Mucosa of rectum (tissue), 2 donors: ENCODE data around the gene ARMC9.
A peak's percentile ranks its signal among the peaks of the same experiment; 100 is the strongest.

Experiments used
- H3K27ac ChIP-seq, 2 donors: one replicate each; pipeline ENCODE4 v1.7.0; 2013; ENCODE audit warnings: inconsistent platforms in 2 of 2, low read depth in 2 of 2, low read length in 2 of 2
- H3K27me3 ChIP-seq, 2 donors: one replicate each; pipeline ENCODE4 v1.7.0; 2013; ENCODE audit warnings: low read length in 2 of 2; ENCODE audit not compliant: control insufficient read depth in 2 of 2, insufficient read depth in 2 of 2
- H3K36me3 ChIP-seq, 2 donors: one replicate each; pipeline ENCODE4 v1.7.0; 2013; ENCODE audit warnings: low read length in 2 of 2; ENCODE audit not compliant: control insufficient read depth in 2 of 2, insufficient read depth in 2 of 2
- H3K4me1 ChIP-seq, 2 donors: one replicate each; pipeline ENCODE4 v1.7.0; 2013; ENCODE audit warnings: low read length in 2 of 2, mild to moderate bottlenecking in 1 of 2; ENCODE audit not compliant: control insufficient read depth in 2 of 2, insufficient read depth in 2 of 2
- H3K4me3 ChIP-seq, 2 donors: one replicate each; pipeline ENCODE4 v1.7.0; 2013; ENCODE audit warnings: low read length in 2 of 2
- H3K9ac ChIP-seq, 2 donors: one replicate each; pipeline ENCODE4 v1.7.0; 2013; ENCODE audit warnings: low read length in 2 of 2, low read depth in 1 of 2, mild to moderate bottlenecking in 1 of 2
- H3K9me3 ChIP-seq, 2 donors: one replicate each; pipeline ENCODE4 v1.7.0; 2013; ENCODE audit warnings: low read length in 2 of 2; ENCODE audit not compliant: control insufficient read depth in 2 of 2
- donor health status: healthy.
- donor health status: Normal muscosa, but diverticular disease.

The ARMC9 gene

DNA sequence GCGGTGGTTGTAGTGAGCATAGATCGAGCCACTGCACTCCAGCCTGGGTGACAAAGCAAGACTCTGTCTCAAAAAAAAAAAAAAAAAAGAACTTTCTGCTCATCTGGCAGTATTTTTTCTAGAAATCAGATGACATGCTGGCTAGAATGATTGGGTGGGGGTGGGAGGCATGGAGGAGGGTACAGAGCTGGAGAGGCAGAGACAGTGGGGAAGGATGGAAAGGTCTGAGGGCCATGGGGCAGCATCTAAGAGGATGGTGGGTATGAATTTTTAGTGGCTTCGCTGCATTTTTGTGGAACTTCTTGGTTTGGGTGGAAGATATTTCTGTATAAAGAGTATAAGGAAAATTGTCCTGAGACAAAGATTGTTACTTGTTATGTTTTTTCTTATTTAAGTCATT is 23.3 kb downstream of the ARMC9 start:
- peak overlapping the region in 1 of 2 donors; percentile 54 for H3K27ac ChIP-seq
- H3K4me3 ChIP-seq: no peak overlapping the region
- no peak overlapping the region for H3K9ac ChIP-seq
- no peaks in the 10 kb centered on the region for H3K4me1 ChIP-seq
- H3K27me3 ChIP-seq: no peaks in the 10 kb centered on the region
- no peaks in the 10 kb centered on the region for H3K9me3 ChIP-seq
- peaks cover under 1 to 2% of the 10 kb centered on the region in 2 donors for H3K36me3 ChIP-seq

DNA sequence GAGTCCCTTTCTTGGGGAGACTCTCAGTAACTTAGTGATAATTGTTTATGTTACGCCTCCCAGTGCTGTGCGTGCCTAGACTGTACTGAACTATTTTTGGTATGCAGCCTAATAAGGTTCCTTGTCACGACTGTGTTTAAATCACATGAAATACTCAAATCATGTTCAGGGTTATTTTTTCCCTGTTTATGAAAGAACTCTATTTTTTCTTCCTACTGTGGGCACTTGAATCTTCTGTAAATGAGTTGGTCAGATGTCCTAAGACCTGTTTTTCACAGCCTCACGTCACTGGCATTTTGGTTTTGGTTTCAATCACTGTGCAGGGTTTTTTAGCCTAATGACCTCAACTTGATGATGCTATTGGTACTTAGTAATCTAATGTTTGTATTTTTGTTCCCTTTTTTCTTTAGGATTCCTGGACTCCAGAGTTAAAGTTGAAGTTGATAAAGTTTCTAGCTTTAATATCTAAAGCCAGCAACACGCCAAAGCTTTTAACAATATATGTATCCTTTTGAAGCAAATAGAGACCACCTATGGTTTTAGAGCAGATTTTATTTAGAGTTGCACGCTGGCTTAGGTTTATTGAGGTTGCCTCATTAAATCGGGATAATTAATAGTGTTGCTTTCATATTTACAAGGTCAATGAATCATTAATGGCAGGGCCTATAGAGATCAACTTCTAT is 24.0 kb downstream of the ARMC9 start:
- Histone ChIP-seq H3K27me3 (no peaks in the 10 kb centered on the region), H3K27ac (peak overlapping the region; percentile 49 to 54), H3K4me1 (peaks cover 0 to under 1% of the 10 kb centered on the region in 2 donors), H3K9me3 (no peaks in the 10 kb centered on the region), H3K36me3 (peaks cover 0 to 2% of the 10 kb centered on the region in 2 donors), H3K4me3 (no peak overlapping the region), H3K9ac (no peak overlapping the region)

DNA sequence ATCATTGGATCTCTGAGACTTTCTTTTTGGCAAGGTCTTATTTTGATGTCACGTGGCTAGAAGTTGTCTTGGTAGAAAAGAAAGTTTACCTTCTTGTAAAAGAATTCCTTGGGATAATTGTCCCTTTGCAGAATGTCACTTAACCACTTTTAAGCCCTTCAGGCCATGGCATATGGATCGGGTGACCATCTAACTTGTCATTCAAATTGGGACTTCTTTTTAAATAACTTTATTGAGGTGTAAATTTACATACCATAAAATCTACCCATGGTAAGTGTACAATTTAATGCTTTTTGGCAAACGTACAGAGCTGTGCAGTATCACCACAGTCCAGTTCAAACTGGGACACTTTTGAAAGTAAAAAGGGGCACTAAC is 24.6 kb downstream of the ARMC9 start:
- Histone ChIP-seq H3K27me3 (no peaks in the 10 kb centered on the region), H3K9me3 (no peaks in the 10 kb centered on the region), H3K4me3 (no peak overlapping the region), H3K9ac (no peak overlapping the region), H3K36me3 (peaks cover 0 to 2% of the 10 kb centered on the region in 2 donors), H3K27ac (peak overlapping the region; percentile 49 to 54), H3K4me1 (peaks cover 0 to 3% of the 10 kb centered on the region in 2 donors)

DNA sequence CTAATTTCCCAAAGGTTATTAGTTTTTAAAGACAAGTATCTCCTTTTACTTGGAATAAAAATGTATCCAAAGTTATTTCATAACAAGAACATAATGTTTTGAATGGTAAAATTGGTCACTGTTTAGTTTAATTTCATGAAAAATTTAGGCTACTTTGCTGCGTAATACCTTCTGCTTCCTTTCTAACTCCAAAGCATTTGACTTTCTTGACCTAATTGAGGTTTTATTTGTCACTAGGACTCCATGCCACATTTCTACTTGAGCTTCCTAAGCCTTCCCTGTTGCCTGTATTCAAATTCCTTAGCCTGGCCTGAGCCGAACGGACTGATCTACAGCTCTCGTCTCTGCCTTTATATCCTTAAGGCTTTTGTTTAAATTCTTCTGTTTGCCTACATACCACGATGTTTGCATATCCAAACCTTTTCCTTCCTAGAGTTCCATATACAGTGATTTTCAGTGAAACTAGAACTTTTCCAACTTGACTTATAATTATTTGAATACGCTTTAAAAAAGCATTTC is 25.1 kb downstream of the ARMC9 start:
- H3K9me3 ChIP-seq: no peaks in the 10 kb centered on the region
- H3K4me3 ChIP-seq: no peak overlapping the region
- no peak overlapping the region for H3K9ac ChIP-seq
- H3K4me1 ChIP-seq: peaks cover 0 to 3% of the 10 kb centered on the region in 2 donors
- H3K27me3 ChIP-seq: no peaks in the 10 kb centered on the region
- peaks cover 0 to 2% of the 10 kb centered on the region in 2 donors for H3K36me3 ChIP-seq
- H3K27ac ChIP-seq: no peak overlapping the region

DNA sequence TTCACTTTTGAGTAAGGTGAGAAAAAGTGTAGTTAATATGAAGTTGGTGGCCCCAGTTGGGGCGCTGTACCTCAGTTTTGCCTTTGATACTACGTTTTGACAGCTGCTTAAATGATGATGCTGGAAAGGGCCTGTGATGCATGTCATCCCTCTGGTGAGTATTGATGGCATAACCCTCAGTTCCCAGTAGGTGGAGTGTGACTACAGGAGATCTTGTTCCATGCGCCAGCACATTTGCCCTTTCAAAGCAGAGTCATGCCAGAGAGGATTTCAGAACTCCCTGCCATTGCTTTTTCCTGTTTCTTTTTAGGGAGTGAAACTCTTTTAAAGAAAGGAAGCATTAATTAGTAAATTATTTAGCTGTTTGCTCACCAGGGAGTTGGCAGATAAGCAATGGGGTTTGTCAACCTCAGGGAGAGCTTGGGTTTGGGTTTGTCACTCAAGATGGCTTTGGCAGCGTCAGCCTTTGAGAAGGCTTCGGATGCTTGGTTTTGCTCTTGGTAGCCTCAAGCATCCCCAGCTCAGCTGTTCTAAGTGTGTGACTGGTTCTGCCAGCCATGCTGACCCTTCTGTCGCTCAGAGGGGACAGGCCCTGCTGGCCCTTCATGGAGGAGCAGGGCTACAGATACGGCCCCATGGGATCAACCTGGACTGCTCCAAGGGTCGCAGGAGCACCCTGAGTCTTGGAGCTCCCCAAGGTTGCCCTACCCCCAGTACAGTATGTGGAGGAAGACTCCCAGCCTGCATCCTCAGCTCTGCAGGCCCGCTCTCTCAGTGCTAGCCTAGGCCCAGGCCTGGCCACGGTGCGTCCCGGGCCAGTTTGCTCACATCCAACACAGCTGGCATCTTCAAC is 29.1 kb downstream of the ARMC9 start:
- H3K9me3 ChIP-seq: no peaks in the 10 kb centered on the region
- H3K4me3 ChIP-seq: no peak overlapping the region
- no peaks in the 10 kb centered on the region for H3K27me3 ChIP-seq
- no peak overlapping the region for H3K9ac ChIP-seq
- H3K36me3 ChIP-seq: peaks cover 0 to 2% of the 10 kb centered on the region in 2 donors
- peaks cover 0 to 3% of the 10 kb centered on the region in 2 donors for H3K4me1 ChIP-seq
- H3K27ac ChIP-seq: peak overlapping the region in 1 of 2 donors; percentile 33

DNA sequence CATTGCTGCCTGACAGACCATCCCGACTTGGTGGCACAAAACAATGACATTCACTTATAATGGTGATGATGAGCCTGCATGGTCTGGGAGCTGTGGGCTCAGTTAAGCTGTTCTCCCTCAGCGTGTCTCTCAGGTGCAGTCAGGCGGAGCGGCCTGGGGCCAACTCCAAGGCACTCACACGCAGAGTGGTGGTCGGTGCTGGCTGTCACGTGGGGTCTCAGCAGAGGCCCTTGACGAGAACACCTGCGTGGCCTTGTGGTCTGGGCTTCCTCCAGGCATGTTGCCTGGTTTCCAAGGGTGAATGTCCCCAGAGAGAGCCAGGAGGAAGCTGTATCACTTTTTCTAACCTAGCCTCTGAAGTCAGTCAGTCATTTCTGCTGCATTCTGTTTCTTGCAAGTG is 29.8 kb downstream of the ARMC9 start:
- Histone ChIP-seq H3K27me3 (no peaks in the 10 kb centered on the region), H3K4me3 (no peak overlapping the region), H3K9me3 (no peaks in the 10 kb centered on the region), H3K9ac (no peak overlapping the region), H3K4me1 (peaks cover 0 to 3% of the 10 kb centered on the region in 2 donors), H3K27ac (no peak overlapping the region), H3K36me3 (peaks cover 0 to 2% of the 10 kb centered on the region in 2 donors)

DNA sequence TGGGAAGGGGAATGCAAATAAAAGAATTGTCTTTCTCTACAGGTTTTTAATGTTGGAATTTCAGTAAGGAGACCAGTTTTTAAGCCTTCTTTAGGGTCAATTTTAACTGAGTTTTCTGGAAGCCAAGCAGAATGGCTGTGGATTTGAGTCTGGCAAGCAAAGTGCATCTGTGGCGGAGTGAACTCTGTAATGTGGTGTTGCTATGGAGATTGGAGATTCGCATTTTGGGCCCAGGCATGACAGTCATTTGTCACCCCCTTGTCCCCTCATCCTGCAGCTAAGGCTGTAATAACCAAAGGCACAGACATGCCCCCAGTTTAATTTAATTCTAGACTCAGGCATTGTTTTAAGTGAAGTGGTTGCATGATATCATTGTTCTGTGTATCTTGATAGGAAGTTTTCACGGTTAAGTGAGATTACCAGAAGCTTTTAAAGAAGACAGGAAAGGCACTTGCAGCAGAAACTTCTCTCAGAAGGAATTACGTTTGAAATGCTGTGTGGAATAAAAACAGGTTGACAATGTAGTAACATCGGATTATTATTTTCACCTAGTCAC is 30.6 kb downstream of the ARMC9 start:
- Histone ChIP-seq H3K36me3 (peaks cover 0 to 2% of the 10 kb centered on the region in 2 donors), H3K9ac (no peak overlapping the region), H3K27ac (no peak overlapping the region)

DNA sequence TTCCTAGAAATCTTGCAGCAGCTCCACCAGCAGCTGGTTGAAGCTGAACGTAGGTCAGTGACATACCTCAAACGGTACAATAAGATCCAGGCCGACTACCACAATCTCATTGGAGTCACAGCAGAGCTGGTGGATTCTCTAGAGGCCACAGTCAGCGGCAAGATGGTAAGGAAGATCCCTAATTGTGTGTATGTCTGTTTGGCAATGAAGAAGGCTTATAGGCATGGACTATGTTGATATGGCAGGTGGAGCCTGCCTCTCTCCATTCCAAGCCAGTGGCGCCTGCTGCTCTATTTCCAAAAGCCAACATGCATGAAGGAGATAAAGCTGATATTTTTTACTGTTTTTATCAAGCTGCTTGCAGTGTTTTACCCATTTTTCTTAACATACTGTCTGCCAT is 36.8 kb downstream of the ARMC9 start:
- Histone ChIP-seq H3K4me3 (no peak overlapping the region), H3K9me3 (no peaks in the 10 kb centered on the region), H3K36me3 (no peaks in the 10 kb centered on the region), H3K4me1 (no peaks in the 10 kb centered on the region), H3K9ac (no peak overlapping the region), H3K27me3 (no peaks in the 10 kb centered on the region), H3K27ac (no peak overlapping the region)

More for the DNA sequence above, 30.6 kb downstream of the ARMC9 start:
- H3K9me3 ChIP-seq: no peaks in the 10 kb centered on the region
- H3K4me1 ChIP-seq: peaks cover 0 to 3% of the 10 kb centered on the region in 2 donors
- H3K4me3 ChIP-seq: no peak overlapping the region
- H3K27me3 ChIP-seq: no peaks in the 10 kb centered on the region

DNA sequence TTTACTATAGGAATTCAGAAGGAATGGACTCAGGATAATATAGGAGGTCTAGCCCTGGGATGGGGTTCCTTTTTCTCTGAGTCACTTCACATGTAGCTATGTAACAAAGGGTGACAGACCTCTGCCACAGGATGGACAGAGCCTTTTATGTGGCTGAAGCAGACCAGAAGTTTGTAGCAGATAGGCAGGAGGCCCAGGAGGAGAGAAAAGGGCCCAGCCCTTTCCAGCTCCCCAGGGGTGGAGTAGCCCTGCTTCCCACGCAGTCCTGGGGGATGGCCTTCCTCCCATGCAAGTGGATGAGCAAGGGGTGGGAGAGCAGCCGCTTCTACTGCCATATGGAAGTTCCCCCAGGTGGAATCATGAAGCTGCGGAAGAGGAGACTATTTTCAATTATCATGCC is 40.3 kb downstream of the ARMC9 start:
- Histone ChIP-seq H3K27ac (no peak overlapping the region), H3K4me3 (no peak overlapping the region), H3K4me1 (peaks cover 11 to 21% of the 10 kb centered on the region in 2 donors), H3K27me3 (no peaks in the 10 kb centered on the region), H3K9ac (no peak overlapping the region), H3K9me3 (no peaks in the 10 kb centered on the region), H3K36me3 (no peaks in the 10 kb centered on the region)

DNA sequence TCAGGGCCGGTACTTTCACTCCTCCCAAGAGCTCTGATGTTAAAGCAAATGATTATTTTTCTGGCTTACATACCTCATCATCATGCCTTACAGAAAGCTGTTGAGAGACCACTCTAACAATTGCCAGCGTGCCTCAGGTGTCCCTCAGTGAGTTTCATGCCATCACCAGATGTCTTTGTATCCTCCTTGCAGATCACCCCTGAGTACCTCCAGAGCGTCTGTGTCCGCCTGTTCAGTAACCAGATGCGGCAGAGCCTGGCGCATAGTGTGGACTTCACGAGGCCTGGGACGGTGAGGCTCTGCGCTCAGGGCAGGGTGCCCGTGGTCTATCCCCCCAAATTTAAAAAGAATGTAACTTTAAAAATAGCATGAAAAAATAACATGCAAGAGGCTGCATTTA is 41.3 kb downstream of the ARMC9 start:
- H3K36me3 ChIP-seq: no peaks in the 10 kb centered on the region
- H3K27ac ChIP-seq: no peak overlapping the region
- peaks cover 14 to 30% of the 10 kb centered on the region in 2 donors for H3K4me1 ChIP-seq
- H3K9me3 ChIP-seq: no peaks in the 10 kb centered on the region
- H3K27me3 ChIP-seq: no peaks in the 10 kb centered on the region
- H3K4me3 ChIP-seq: no peak overlapping the region
- H3K9ac ChIP-seq: no peak overlapping the region
